ENCODE results near the gene CACNA1C. TPM values are rescaled to one million over a fixed set of nuclear protein-coding genes. Genes with fewer than 3 reads are reported as not detected.
A peak's percentile ranks its signal among the peaks of the same experiment; 100 is the strongest.

The CACNA1C gene
- total and polyA plus RNA-seq, 10 of the 15 experiments (the other 5 are each of a cell fraction or from before 2014, with no cell fraction given): under 0.01 to 0.15 (median 0.09) TPM; not detected in 5

DNA sequence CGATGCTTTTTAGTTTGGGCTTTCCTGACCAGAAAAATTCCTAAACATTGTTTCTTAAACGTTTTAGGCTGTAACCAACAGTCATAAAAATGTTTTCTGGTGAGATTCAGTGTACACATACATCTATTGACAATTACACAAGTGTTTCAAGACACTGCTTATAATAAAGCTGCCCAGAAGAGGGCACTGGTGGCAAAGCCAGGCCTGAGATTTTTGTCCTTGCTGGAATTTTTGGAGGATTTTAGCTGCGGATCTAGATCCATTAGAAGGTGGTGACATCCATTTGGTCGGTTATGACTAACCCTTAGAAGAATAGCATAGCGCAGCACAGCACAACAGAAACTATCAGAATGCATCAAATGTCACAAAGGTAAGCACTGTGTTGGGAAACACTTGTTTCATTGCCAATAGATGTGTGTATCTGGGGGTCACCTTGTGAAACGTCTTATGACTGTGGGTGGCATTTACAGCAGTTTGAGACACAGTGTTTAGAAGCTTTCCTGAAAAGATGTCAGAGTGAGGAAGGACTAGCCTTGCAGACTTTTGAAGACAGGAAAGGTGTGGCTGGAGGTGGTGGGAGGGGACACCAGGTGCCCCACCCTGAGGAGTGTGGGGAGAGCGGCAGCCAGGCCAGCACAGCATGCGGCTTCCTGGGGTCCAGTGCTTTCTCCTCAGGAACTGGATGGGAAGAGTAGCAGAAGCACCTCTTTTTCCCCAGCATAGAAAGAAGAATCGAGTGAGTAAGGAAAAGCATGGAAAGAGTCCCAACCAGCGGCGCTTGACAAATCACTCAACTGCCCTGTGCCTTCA, 687.2 kb downstream of the CACNA1C start:
- no peaks in the 10 kb centered on the region for H3K4me1 ChIP-seq (ENCODE audit: control insufficient read depth, insufficient read depth, low read length)
- in situ Hi-C loops (cut with MboI): no loop called here
- ChIA-PET POLR2A (no interaction called here), SMC1A (ENCODE audit: uncharacterized antibody, unreplicated experiment) (interaction anchor here (1.4 kb wide), 1 partner anchor 73 kb away, joined by 4 read pairs; no protein-coding TSS in a partner anchor), RAD21 (ENCODE audit: unreplicated experiment) (no interaction called here), CTCF (no interaction called here)
- peaks cover 0 to 2% of the 10 kb centered on the region in 2 experiments; a peak in 2 of 4 replicates for H3K27me3 ChIP-seq (replicated peaks in 1 of 2; ENCODE audit: control insufficient read depth in 2 of 2, insufficient read depth in 2 of 2, low read length in 1 of 2)
- H3K4me3 ChIP-seq: no peak overlapping the region
- intact Hi-C loops (cut with micrococcal nuclease; ENCODE audit: unreplicated experiment): no loop called here
- H3K27ac ChIP-seq (ENCODE audit: control insufficient read depth, insufficient read depth): no peak overlapping the region
- ATAC-seq (no peak), DNase-seq (ENCODE audit: low read depth, low spot score) (no peak), FAIRE-seq (no peak)
- H3K79me2 ChIP-seq (ENCODE audit: control insufficient read depth, insufficient read depth, low read length): no peaks in the 10 kb centered on the region
- no peak overlapping the region for H3K4me2 ChIP-seq (ENCODE audit: control insufficient read depth, insufficient read depth)
- H3K36me3 ChIP-seq (ENCODE audit: control insufficient read depth in 2 of 2, insufficient read depth in 2 of 2, low read length in 1 of 2): no peaks in the 10 kb centered on the region
- 27% methylated on average over 9 of the region's 11 CpGs for WGBS (ENCODE audit: insufficient coverage, insufficient replicate concordance, low lambda C conversion rate, missing lambda C conversion rate)
- no peaks in the 10 kb centered on the region for H4K20me1 ChIP-seq (ENCODE audit: control insufficient read depth, insufficient read depth)
- no TSS peak for BruUV-seq (replicated peaks)
- H2AFZ ChIP-seq (ENCODE audit: control insufficient read depth, low read depth, low read length): no peak overlapping the region
- TF ChIP-seq SMC3 (IDR thresholded peaks at IDR 0.05; ENCODE audit: borderline replicate concordance, low read length) (peak; percentile 25; the same call in 1 of the 2 replicates), ZBED1 (IDR thresholded peaks at IDR 0.05; ENCODE audit: borderline replicate concordance) (no peak), RAD21 (IDR thresholded peaks at IDR 0.05; ENCODE audit: insufficient read depth, low read depth, low read length) (peak; percentile 40), REST (IDR thresholded peaks at IDR 0.05; ENCODE audit: low read depth, low read length) (no peak), NR2F1 (conservative IDR thresholded peaks at IDR 0.05) (no peak), NFYA (IDR thresholded peaks at IDR 0.05; ENCODE audit: borderline replicate concordance, low read depth, low read length) (no peak), BCLAF1 (IDR thresholded peaks at IDR 0.05) (no peak), CTCF (IDR thresholded peaks at IDR 0.05 in 2 of 3, conservative IDR thresholded peaks at IDR 0.05 in 1 of 3; ENCODE audit: control insufficient read depth in 2 of 3, extremely low read depth in 1 of 3, insufficient read depth in 1 of 3, low read depth in 3 of 3, low read length in 3 of 3) (peak in 2 of 3 experiments; percentile 28 to 40; a peak in 4 of 6 replicates)
- TF ChIP-seq, protein P1, sequence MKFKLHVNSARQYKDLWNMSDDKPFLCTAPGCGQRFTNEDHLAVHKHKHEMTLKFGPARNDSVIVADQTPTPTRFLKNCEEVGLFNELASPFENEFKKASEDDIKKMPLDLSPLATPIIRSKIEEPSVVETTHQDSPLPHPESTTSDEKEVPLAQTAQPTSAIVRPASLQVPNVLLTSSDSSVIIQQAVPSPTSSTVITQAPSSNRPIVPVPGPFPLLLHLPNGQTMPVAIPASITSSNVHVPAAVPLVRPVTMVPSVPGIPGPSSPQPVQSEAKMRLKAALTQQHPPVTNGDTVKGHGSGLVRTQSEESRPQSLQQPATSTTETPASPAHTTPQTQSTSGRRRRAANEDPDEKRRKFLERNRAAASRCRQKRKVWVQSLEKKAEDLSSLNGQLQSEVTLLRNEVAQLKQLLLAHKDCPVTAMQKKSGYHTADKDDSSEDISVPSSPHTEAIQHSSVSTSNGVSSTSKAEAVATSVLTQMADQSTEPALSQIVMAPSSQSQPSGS (IDR thresholded peaks at IDR 0.05; ENCODE audit: low read length): no peak
- no peaks in the 10 kb centered on the region for H3K9me3 ChIP-seq (replicated peaks; ENCODE audit: control insufficient read depth, insufficient read depth, low read length)
- H3K9ac ChIP-seq (ENCODE audit: control insufficient read depth, insufficient read depth, low read length): no peak overlapping the region

All from GM12878 (cell line).